ENCODE results near the gene AK8.

Gene AK8

DNA sequence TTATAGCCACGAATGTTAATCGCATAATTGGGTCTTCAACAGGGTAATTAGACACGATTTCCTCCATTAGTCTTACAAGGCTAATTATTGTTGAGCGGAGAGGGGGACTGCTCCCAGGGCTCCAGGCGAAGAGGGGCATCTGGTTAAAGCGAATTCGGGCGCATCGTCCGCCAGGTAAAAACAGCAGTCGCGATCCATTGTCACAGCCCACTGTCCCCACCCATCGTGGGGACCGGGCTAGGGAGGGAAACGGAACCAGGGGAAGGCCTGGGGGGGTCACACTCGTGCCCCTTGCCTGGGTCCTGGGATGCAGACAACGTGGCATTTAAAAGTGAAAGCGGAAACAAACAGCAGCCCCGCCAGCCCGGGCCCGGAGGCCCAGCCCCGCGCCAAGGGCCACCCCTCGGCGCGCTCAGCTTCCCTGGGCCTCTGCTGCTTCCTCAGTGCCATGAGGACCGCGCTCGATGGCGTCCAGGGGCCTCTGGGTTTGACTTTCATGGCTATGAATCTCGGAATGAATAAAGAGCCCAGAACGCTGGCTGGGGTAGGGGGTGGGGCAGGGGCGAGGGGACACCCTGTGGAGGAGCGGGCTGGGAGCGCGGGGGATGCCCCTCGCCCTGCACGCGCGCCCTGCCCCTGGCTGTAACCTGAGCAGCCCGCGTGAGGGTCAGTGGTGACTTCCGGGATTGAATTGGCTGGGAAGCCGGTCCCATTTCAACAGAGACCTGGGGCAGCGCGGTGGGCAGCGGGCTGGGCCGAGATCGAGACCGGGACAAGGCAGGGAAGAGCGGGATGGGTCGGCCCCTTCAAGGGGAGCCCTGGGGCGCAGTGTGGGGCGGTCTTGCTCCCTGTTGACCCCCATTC is 107.9 kb downstream of the AK8 start (continued):
- TF ChIP-seq TOX (CRISPR knock-in tag; IDR thresholded peaks at IDR 0.05; ENCODE audit: borderline replicate concordance): no peak
- no peak for TF ChIP-seq ZNF70 (CRISPR knock-in tag; IDR thresholded peaks at IDR 0.05)
- TF ChIP-seq, protein P1, sequence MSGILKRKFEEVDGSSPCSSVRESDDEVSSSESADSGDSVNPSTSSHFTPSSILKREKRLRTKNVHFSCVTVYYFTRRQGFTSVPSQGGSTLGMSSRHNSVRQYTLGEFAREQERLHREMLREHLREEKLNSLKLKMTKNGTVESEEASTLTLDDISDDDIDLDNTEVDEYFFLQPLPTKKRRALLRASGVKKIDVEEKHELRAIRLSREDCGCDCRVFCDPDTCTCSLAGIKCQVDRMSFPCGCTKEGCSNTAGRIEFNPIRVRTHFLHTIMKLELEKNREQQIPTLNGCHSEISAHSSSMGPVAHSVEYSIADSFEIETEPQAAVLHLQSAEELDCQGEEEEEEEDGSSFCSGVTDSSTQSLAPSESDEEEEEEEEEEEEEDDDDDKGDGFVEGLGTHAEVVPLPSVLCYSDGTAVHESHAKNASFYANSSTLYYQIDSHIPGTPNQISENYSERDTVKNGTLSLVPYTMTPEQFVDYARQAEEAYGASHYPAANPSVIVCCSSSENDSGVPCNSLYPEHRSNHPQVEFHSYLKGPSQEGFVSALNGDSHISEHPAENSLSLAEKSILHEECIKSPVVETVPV (CRISPR knock-in tag; IDR thresholded peaks at IDR 0.05): no peak
- no peak for TF ChIP-seq BACH2 (CRISPR knock-in tag; IDR thresholded peaks at IDR 0.05; ENCODE audit: borderline replicate concordance)
- no peak for TF ChIP-seq RARB (CRISPR knock-in tag; IDR thresholded peaks at IDR 0.05)
- no peak for TF ChIP-seq CSDC2 (CRISPR knock-in tag; IDR thresholded peaks at IDR 0.05)
- no peak for TF ChIP-seq ZFP3 (CRISPR knock-in tag; IDR thresholded peaks at IDR 0.05)
- no peak for TF ChIP-seq SNAI2 (CRISPR knock-in tag; IDR thresholded peaks at IDR 0.05)
- no peak for TF ChIP-seq ZNF565 (CRISPR knock-in tag; conservative IDR thresholded peaks at IDR 0.05; ENCODE audit: low read depth)

DNA sequence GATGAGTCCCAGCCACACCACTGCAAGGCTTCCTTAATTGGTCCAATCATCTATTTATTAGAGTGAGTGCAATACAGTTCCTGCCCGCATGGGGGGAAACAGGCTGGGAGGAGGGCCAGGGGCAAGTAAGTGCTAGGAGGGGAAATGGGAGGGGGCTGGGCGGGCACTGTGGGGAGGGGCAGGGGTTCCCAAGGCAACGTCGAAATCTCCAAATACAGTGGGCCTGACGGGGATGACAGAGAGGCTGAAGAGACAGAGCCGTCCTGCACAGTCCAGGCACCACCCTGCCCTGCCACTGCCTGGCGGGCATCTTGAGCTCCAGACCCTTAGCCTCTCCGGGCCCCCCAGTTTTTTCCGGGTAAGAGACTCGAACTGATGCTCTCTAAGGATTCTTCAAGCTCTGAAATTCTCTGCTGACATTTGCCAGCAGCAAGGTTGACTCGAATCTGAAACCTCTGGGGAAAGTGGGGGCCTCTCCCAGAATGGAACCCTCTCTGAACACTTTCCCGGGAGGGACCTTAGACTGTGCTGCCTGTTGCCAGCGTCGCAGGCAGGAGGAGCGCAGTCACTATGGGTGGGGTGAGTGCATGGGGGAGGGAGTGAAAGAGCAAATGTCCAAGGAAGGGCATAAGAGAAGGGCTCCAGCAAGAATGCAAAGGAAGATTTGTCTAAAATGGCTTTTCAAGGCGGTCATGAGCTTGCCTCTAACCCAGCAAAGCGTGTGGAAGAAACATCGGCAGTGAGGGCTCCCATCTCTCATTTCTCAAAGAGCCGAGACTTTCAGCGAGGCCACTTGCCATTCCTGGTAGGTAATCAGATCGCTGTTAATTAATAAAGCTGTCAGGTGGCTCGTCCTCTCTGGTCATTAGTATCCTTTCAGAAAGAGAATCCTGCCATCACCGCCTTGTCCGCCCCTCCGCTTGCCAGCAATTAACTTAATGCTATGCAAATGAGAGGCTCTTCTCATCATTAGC is 108.9 kb downstream of the AK8 start:
- ATAC-seq: no peak
- TF ChIP-seq BACH2 (CRISPR knock-in tag; IDR thresholded peaks at IDR 0.05; ENCODE audit: borderline replicate concordance): no peak
- TF ChIP-seq, protein P2, sequence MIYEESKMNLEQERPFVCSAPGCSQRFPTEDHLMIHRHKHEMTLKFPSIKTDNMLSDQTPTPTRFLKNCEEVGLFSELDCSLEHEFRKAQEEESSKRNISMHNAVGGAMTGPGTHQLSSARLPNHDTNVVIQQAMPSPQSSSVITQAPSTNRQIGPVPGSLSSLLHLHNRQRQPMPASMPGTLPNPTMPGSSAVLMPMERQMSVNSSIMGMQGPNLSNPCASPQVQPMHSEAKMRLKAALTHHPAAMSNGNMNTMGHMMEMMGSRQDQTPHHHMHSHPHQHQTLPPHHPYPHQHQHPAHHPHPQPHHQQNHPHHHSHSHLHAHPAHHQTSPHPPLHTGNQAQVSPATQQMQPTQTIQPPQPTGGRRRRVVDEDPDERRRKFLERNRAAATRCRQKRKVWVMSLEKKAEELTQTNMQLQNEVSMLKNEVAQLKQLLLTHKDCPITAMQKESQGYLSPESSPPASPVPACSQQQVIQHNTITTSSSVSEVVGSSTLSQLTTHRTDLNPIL (CRISPR knock-in tag; IDR thresholded peaks at IDR 0.05; ENCODE audit: low read depth): no peak
- TF ChIP-seq, protein P3, sequence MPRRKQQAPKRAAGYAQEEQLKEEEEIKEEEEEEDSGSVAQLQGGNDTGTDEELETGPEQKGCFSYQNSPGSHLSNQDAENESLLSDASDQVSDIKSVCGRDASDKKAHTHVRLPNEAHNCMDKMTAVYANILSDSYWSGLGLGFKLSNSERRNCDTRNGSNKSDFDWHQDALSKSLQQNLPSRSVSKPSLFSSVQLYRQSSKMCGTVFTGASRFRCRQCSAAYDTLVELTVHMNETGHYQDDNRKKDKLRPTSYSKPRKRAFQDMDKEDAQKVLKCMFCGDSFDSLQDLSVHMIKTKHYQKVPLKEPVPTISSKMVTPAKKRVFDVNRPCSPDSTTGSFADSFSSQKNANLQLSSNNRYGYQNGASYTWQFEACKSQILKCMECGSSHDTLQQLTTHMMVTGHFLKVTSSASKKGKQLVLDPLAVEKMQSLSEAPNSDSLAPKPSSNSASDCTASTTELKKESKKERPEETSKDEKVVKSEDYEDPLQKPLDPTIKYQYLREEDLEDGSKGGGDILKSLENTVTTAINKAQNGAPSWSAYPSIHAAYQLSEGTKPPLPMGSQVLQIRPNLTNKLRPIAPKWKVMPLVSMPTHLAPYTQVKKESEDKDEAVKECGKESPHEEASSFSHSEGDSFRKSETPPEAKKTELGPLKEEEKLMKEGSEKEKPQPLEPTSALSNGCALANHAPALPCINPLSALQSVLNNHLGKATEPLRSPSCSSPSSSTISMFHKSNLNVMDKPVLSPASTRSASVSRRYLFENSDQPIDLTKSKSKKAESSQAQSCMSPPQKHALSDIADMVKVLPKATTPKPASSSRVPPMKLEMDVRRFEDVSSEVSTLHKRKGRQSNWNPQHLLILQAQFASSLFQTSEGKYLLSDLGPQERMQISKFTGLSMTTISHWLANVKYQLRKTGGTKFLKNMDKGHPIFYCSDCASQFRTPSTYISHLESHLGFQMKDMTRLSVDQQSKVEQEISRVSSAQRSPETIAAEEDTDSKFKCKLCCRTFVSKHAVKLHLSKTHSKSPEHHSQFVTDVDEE (CRISPR knock-in tag; IDR thresholded peaks at IDR 0.05): no peak
- no peak for TF ChIP-seq ZFP3 (CRISPR knock-in tag; IDR thresholded peaks at IDR 0.05)
- TF ChIP-seq TCF4 (CRISPR knock-in tag; IDR thresholded peaks at IDR 0.05; ENCODE audit: borderline replicate concordance): no peak
- no peak for TF ChIP-seq ZNF8 (CRISPR knock-in tag; IDR thresholded peaks at IDR 0.05)
- TF ChIP-seq, protein P4, sequence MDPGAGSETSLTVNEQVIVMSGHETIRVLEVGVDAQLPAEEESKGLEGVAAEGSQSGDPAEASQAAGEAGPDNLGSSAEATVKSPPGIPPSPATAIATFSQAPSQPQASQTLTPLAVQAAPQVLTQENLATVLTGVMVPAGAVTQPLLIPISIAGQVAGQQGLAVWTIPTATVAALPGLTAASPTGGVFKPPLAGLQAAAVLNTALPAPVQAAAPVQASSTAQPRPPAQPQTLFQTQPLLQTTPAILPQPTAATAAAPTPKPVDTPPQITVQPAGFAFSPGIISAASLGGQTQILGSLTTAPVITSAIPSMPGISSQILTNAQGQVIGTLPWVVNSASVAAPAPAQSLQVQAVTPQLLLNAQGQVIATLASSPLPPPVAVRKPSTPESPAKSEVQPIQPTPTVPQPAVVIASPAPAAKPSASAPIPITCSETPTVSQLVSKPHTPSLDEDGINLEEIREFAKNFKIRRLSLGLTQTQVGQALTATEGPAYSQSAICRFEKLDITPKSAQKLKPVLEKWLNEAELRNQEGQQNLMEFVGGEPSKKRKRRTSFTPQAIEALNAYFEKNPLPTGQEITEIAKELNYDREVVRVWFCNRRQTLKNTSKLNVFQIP (CRISPR knock-in tag; IDR thresholded peaks at IDR 0.05; ENCODE audit: borderline replicate concordance, low read depth): no peak
- no peak for TF ChIP-seq ZFP30 (CRISPR knock-in tag; IDR thresholded peaks at IDR 0.05)
- no peak for TF ChIP-seq ZNF70 (CRISPR knock-in tag; IDR thresholded peaks at IDR 0.05)
- TF ChIP-seq SNAI2 (CRISPR knock-in tag; IDR thresholded peaks at IDR 0.05): no peak
- no peak for TF ChIP-seq ZNF565 (CRISPR knock-in tag; conservative IDR thresholded peaks at IDR 0.05; ENCODE audit: low read depth)
- TF ChIP-seq ARNTL (CRISPR knock-in tag; IDR thresholded peaks at IDR 0.05; ENCODE audit: borderline replicate concordance, low read depth): no peak
- no peak for TF ChIP-seq ESRRG (CRISPR knock-in tag; IDR thresholded peaks at IDR 0.05)
- TF ChIP-seq PPARA (CRISPR knock-in tag; IDR thresholded peaks at IDR 0.05; ENCODE audit: borderline replicate concordance): no peak

DNA sequence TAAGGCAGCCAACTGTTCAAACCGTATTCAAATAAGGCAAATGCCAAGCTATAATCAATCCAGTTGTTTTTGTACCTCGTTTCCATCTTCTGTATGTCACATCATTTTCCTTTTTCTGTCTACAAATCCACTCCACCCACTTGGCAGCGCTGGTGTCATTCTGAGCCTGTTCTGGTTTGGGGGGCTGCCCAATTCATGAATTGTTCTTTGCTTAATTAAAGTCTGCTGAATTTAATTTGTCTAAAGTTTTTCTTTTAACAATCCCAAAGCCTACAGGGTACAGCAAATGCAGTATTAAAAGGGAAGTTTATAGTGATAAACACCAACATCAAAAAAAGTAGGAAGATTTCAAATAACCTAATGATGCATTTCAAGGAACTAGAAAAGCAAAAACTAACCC is 114.5 kb downstream of the AK8 start:
- TF ChIP-seq ISL1 (CRISPR knock-in tag; IDR thresholded peaks at IDR 0.05) (no peak), ZC3H10 (CRISPR knock-in tag; IDR thresholded peaks at IDR 0.05) (no peak), RARB (CRISPR knock-in tag; IDR thresholded peaks at IDR 0.05) (no peak), ZFP3 (CRISPR knock-in tag; IDR thresholded peaks at IDR 0.05) (no peak), OSR1 (CRISPR knock-in tag; IDR thresholded peaks at IDR 0.05) (no peak), ZFP30 (CRISPR knock-in tag; IDR thresholded peaks at IDR 0.05) (no peak), ESRRG (CRISPR knock-in tag; IDR thresholded peaks at IDR 0.05) (no peak), TOX (CRISPR knock-in tag; IDR thresholded peaks at IDR 0.05; ENCODE audit: borderline replicate concordance) (no peak)
- TF ChIP-seq, protein P4 (CRISPR knock-in tag; IDR thresholded peaks at IDR 0.05; ENCODE audit: borderline replicate concordance, low read depth): no peak
- TF ChIP-seq, protein P2 (CRISPR knock-in tag; IDR thresholded peaks at IDR 0.05; ENCODE audit: low read depth): no peak
- no peak for ATAC-seq

Measured in SK-N-SH treated with all-trans-retinoic acid at 6 μM for 48 hours (cell line).